Loucy (cell line): Measurements from ENCODE around the gene NXPH2.

Experiments used
- H2AFZ ChIP-seq: fragments of 200-600 bp; sonication (generic); 2 replicates; pipeline ENCODE4 v1.6.0; 2016; ENCODE audit warnings: antibody characterized with exemption, mild to moderate bottlenecking, low read length, moderate library complexity
- H3F3A ChIP-seq: fragments of 200-600 bp; 2 replicates; pipeline ENCODE4 v1.6.0; 2016; ENCODE audit warnings: antibody characterized with exemption, low read depth, mild to moderate bottlenecking
- H3K27me3 ChIP-seq: fragments of 200-600 bp; sonication (generic); 2 replicates; pipeline ENCODE4 v1.6.1; 2014; ENCODE audit warnings: low read length, mild to moderate bottlenecking; ENCODE audit not compliant: insufficient read depth, poor library complexity, severe bottlenecking
- H3K36me3 ChIP-seq: fragments of 200-600 bp; sonication (generic); 2 replicates; pipeline ENCODE4 v1.6.1; 2016; ENCODE audit warnings: low read length; ENCODE audit not compliant: insufficient read depth
- H3K4me1 ChIP-seq: fragments of 200-600 bp; sonication (generic); 2 replicates; pipeline ENCODE4 v1.5.1; 2014; ENCODE audit warnings: low read length, mild to moderate bottlenecking; ENCODE audit not compliant: insufficient read depth, poor library complexity, severe bottlenecking
- H3K4me2 ChIP-seq: fragments of 200-600 bp; sonication (generic); 2 replicates; pipeline ENCODE4 v1.6.0; 2014; ENCODE audit warnings: antibody characterized with exemption, low read length, low read depth, mild to moderate bottlenecking; ENCODE audit not compliant: poor library complexity, severe bottlenecking
- H3K4me3 ChIP-seq: fragments of 200-600 bp; sonication (generic); 2 replicates; pipeline ENCODE4 v1.5.1; 2014; ENCODE audit warnings: low read length, mild to moderate bottlenecking, mixed read lengths; ENCODE audit not compliant: poor library complexity, severe bottlenecking
- H3K79me2 ChIP-seq: fragments of 200-600 bp; sonication (generic); 2 replicates; pipeline ENCODE4 v1.6.1; 2014; ENCODE audit warnings: low read length; ENCODE audit not compliant: insufficient read depth
- H3K9ac ChIP-seq: fragments of 200-600 bp; sonication (generic); 2 replicates; pipeline ENCODE4 v1.6.0; 2014; ENCODE audit warnings: mild to moderate bottlenecking, low read depth, low read length, moderate library complexity; ENCODE audit not compliant: poor library complexity, severe bottlenecking
- H3K9me2 ChIP-seq: fragments of 200-600 bp; sonication (generic); replicated peaks from 2 replicates; pipeline ENCODE4 v1.6.1; 2016; ENCODE audit warnings: low read depth, low read length, mixed read lengths
- H3K9me3 ChIP-seq: fragments of 200-600 bp; sonication (generic); 2 replicates; pipeline ENCODE4 v1.6.1; 2014; ENCODE audit warnings: mild to moderate bottlenecking, antibody characterized with exemption, low read length, low read depth; ENCODE audit not compliant: insufficient read depth
- H4K20me1 ChIP-seq: fragments of 200-600 bp; sonication (generic); 2 replicates; pipeline ENCODE4 v1.6.0; 2014; ENCODE audit warnings: antibody characterized with exemption, low read length, mild to moderate bottlenecking; ENCODE audit not compliant: insufficient read depth, poor library complexity, severe bottlenecking
- CTCF ChIP-seq: fragments of 200-600 bp; sonication (generic); conservative IDR thresholded peaks from 2 replicates; pipeline ENCODE4 v1.5.1; 2014; ENCODE audit warnings: mild to moderate bottlenecking, antibody characterized with exemption, low read length
- EZH2phosphoT487 ChIP-seq: fragments of 200-600 bp; IDR thresholded peaks from 2 replicates; pipeline ENCODE4 v1.6.1; 2018; ENCODE audit warnings: antibody characterized with exemption, mild to moderate bottlenecking, moderate library complexity, borderline replicate concordance

The NXPH2 gene

DNA sequence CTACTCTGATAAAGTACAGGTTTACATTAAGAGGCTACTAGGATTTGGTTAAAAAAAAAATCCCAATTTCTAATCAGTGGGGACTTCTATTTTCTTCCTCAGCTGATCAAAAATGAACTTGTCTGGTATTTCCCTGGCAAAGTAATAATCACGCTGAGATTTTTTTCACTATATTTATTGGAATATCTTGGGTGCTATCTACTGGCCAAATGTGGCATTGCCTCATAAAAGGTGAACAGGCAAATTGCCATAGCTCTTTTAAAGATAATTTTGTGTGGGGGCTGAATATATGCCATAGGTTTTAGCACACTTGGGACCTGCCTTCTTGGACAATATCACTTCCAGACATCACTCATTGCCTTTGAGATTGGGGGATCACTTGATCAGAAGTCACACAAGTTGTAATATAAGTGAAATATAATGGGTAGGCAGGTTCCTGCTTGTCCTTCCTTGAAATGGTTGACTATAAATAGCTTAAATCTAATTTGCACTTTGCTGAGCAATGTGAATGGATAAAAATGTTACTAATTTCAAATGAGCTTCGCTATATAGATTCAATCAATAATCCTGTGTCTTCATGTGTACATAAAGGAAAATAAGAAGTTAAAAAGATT, 7.0 kb upstream of the NXPH2 start:
- H3K9me2 ChIP-seq, result no peaks in the 10 kb centered on the region

DNA sequence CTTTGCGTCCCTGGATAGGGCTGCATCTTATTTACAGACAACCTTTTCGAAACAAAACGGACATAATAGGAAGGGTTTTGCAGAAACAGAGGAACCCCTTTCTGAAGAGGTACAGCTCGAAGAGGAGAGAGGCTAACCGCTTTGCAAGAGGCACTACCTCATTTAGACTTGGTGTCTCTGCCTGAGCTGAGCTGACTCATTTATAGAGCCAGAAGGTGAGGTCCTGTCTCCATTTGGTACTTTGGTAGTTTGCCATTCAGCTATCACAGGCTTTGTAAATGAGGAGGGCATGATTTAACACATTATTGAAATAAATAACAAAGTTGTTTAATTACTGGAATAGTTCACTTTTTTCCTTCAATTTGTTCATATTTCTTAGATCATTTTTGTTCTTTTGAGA, 2.2 kb upstream of the NXPH2 start:
- Histone ChIP-seq H3K79me2 (no peaks in the 10 kb centered on the region), H3K4me3 (no peak overlapping the region), H3K9me3 (no peaks in the 10 kb centered on the region), H3K9me2 (no peaks in the 10 kb centered on the region), H3K4me1 (no peaks in the 10 kb centered on the region), H3K27me3 (no peaks in the 10 kb centered on the region), H4K20me1 (no peaks in the 10 kb centered on the region), H3F3A (no peaks in the 10 kb centered on the region), H3K36me3 (no peaks in the 10 kb centered on the region), H3K4me2 (no peak overlapping the region), H2AFZ (no peak overlapping the region), H3K9ac (no peak overlapping the region)
- no peak for TF ChIP-seq CTCF
- no peak for TF ChIP-seq EZH2phosphoT487

More for the DNA sequence above, 7.0 kb upstream of the NXPH2 start:
- Histone ChIP-seq H3K4me2 (no peak overlapping the region), H3K4me3 (no peak overlapping the region), H4K20me1 (no peaks in the 10 kb centered on the region), H2AFZ (no peak overlapping the region), H3K9ac (no peak overlapping the region), H3K79me2 (no peaks in the 10 kb centered on the region), H3F3A (no peaks in the 10 kb centered on the region), H3K36me3 (no peaks in the 10 kb centered on the region), H3K9me3 (no peaks in the 10 kb centered on the region), H3K4me1 (no peaks in the 10 kb centered on the region), H3K27me3 (no peaks in the 10 kb centered on the region)
- TF ChIP-seq EZH2phosphoT487, result no peak
- TF ChIP-seq CTCF, result peak; percentile 62

GRCh38 chr2:138780908-138781307, 718 bp upstream of the NXPH2 start:
- Histone ChIP-seq H3K9me3 (no peaks in the 10 kb centered on the region), H3K9ac (no peak overlapping the region), H3F3A (no peaks in the 10 kb centered on the region), H3K4me2 (no peak overlapping the region), H4K20me1 (no peaks in the 10 kb centered on the region), H3K9me2 (no peaks in the 10 kb centered on the region), H3K36me3 (no peaks in the 10 kb centered on the region), H3K27me3 (no peaks in the 10 kb centered on the region), H2AFZ (no peak overlapping the region), H3K4me3 (no peak overlapping the region), H3K4me1 (no peaks in the 10 kb centered on the region), H3K79me2 (no peaks in the 10 kb centered on the region)
- TF ChIP-seq EZH2phosphoT487, result no peak
- TF ChIP-seq CTCF, result no peak
